GM10847 (cell line): Measurements from ENCODE around the gene ABCB11.

Experiments
- POLR2A ChIP-seq: IDR thresholded peaks from 2 replicates; pipeline ENCODE4 v1.6.1; 2011; ENCODE audit not compliant: insufficient read length; ENCODE audit errors: extremely low read depth

The ABCB11 gene

DNA sequence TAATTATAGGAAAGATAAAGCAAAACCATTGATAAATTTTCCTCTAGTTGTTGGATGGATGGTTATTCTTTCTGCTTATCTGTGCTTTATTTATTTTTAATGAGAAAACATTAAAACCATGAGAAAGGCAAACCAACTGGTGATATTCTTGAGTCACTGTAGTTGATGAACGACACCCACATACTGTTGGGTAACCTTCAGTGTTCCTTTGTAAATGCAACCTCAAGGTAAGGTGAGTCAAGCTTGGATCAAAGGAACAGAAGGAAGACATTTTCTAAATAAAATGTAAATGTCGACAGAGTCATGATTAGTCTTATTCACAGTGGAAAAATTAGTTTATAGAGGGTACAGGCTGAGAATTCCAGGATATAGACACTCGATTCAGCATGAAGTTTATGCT, 12.7 kb downstream of the ABCB11 start:
- no peak for TF ChIP-seq POLR2A

DNA sequence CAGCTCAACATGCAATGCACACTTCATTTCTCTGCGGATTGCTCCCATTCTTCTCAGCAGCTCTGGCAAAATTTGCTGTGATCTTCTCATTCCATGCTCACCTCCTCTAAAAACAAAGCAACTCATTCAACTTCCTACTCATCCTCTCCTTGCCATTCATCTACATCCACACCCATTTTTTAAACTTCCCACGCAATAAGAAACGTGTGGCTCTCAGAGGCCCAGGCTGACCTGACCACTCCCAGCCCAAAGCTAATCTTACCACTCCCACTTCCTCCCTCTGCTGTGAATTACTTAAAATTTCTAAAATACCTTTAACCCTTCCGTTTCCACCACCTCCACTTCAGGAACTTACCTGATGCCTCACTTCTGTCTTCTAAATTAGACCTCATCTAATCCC, 15.2 kb downstream of the ABCB11 start:
- TF ChIP-seq POLR2A: no peak

DNA sequence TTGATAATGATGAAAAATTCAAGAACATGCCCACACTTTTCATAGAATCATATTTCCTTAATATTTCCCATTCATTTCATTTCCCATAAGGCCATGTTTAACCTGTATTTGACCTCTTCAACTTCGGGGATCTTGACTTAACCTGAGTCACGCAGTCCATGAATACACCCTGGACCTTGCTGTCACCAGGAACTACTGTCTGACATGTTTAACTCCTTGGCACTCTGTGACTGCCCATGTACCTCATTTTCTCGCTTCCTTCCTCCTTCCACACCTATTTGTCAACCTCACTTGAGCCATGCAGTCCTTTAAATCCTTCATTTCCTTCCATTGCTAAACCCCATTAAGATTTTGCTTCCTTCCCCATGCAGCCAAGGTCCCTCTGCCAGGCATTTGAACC, 16.3 kb downstream of the ABCB11 start:
- TF ChIP-seq POLR2A: no peak

DNA sequence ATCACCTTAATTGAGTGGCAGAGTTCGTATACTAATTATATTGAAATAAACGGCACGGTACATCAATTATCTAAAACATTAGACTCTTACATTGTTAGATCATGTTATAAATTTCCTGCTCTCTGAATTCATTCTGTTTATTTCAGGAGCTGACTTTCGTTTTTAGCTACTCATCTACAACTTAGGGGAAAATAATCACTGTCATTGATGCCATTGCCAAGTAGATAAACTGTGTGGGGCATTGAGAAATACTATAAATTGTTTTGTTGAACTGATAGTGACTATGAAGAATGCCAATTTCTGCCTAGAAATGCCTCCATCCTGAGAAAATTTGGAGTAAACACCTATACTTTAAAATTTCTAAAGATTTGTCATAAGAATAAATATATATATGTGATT, 17.5 kb downstream of the ABCB11 start:
- no peak for TF ChIP-seq POLR2A

DNA sequence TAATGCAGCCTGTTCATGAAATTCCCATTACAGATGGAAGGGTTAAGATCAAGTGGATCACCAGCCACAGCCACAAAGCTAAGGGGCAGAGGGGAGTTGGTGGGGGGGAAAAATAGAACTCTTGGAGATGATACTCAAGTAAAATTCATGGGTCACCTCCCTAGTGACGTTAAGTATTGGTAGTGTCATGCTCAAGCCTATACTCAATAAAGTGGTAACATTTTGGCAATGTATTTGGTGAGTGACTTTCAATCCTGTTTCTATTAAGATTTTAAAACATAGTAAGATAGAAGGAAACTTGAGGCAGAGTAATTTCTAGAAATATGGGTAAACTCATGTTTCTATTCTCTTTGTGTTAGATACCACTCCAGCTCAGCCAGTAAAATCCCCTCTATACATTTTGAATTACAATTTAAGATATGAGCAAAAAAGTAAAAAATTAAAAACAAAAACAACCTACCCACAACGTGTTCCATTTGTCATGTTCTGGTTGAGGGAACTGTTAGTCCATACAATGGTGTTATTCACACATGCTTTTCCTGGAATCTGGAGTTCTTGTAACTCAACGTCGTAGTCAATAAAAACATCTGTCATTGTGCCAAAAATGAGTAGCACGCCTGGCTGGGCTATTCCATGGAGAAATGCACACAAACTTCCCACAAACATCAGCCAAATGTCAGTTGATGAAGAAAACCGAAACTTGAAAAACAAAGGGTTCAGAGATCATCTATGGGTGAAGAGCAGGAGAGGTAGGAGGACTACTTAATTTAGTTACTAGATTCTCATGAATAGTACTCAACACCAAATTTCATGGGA, 18.1 kb downstream of the ABCB11 start:
- TF ChIP-seq POLR2A: no peak

DNA sequence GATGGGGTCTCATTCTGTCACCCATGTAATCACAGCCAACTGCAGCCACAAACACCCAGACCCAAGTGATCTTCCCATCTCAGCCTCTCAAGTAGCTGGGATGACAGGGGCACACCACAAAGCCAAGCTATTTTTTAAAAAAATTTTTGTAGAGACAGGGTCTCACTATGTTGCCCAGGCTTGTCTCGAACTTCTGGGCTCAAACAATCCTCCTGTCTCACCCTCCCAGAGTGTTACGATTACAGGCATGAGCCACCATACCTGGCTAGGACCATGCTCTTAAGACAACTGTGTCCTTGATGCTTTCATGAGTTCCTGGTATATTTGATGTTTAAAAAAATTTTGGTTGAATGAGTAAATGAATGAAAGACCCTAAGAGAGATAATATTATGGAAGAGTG, 19.4 kb downstream of the ABCB11 start:
- TF ChIP-seq POLR2A: no peak

DNA sequence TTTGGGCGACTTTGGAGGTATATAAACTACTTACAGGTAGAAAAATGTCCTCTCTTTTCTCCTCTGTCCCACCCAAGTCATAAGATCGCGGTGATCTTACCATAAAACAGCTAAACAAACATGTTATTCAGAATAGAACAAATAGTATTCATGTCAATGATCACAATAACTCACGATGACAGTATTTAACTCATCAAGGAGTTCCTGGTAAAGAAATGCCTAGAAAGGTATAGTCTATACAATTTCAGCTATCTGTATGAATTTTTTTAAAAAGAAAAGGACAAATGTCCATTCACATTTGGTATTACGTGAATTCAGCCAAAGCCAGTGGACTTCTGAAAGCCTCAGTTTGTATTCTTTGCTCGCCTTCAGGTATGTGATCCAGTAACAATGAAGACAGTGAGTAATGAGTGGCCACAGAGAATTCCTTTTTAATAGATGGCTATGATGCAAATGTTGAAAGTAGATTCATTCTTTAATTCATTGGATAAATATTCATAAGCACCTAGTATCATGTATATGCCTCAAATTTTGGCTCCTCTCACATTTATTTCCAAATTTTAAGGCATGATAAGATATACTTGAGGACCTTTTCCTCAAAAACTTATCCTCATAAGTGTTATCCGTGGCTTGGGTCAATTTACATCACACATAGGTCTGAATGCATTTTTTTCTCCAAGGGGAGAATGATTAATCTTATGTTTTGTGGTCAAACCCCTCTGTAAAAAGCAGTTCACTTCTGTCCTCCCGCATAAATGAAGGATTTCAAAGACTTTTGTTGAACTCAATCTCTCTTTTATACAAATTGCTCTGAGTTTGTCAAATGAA, 20.3 kb downstream of the ABCB11 start:
- no peak for TF ChIP-seq POLR2A

DNA sequence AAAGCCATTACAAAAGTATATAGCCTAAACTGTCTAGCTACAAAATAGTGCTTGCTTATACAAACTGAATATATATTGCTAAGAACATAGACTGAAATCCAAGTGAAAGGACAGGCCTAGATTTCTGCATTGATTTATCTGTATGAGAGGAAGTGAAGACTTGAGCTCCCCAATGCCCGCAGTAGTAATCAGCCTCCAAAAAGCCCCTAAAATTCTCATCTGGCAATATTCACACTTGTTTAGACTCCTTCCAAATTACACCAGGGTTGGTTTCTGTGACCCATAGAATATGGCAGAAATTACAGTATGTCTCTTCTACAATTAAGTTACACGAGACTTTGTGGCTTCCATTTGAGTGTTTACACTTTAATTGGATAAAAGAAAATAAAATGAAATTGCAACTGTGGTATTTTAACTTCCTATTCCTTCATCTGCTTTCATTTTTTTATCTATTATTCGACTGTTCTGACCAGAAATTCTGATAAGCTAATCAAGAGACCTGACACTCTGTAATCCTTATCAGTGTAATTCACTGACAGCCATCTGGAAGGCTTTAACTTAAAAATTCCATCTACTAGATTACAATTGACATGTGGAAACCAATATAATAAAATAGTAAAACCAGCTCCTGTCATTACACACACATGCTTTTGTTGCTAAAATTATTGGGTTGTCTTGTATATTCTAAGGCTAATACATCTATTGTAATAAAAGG, 21.1 kb downstream of the ABCB11 start:
- TF ChIP-seq POLR2A: no peak

DNA sequence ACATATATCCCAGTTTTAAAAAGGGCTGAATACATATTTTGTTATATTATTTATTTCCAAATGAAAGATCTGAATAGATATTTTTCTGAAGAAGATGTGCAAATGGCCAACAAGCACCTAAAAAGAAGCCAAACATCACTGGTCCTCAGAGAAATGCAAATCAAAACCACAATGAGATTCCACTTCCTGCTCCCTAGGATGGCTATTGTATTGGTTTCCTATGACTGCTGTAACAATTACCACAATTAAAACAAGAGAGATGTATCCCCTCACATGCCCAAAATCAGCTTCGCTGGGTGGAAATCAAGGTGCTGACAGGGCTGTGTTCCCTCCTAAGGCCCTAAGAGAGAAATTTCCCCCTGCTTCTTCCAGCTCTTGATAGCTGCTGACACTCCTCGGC, 23.2 kb downstream of the ABCB11 start:
- no peak for TF ChIP-seq POLR2A

DNA sequence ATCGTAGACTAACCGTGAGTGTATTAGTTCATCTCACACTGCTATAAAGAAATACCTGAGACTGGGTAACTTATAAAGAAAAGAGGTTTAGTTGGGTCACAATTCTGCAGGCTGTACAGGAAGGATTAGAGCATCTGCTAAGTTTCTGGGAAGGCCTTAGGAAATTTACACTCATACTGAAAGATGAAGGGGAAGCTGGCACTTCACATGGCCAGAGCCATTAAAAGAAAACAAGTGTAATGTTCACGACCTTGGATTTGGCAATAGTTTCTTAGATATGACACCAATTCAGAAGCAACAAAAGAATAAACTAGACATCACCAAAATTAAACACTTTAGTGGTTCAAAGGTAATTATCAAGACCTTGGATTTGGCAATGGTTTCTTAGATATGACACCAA, 23.8 kb downstream of the ABCB11 start:
- TF ChIP-seq POLR2A: no peak

DNA sequence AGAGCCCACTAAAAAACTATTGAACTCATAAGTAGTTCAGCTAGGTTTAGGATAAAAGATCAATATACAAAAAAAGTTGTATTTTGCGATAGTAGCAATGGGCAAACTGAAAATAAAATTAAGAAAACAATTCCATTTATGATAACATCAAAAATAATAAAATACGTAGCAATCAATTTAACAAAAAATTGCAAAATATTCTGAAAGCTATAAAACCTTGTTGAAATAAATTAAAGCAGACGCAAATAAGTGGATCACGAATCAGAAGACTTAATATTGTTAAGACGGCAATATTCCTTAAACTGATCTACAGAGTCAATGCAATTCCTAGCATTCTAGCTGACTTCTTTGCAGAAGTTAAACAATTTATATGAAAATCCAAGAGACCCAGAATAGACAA, 24.5 kb downstream of the ABCB11 start:
- TF ChIP-seq POLR2A: no peak

DNA sequence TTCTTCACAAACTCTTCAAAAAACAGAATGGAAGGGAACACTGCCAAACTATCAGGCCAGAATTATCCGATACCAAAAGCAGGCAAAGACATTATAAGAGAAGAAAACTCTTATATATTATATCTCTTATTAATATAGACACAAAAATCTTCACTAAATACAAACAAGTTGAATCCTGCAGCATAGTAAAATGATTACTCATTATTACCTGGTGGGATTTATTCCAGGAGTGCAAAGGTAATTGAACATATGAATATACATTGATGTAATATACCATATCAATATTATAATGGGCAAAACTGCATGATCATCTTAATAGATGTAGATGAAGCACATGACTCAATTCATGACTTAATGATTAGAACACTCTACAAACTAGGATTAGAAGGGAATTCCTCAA, 25.1 kb downstream of the ABCB11 start:
- no peak for TF ChIP-seq POLR2A

DNA sequence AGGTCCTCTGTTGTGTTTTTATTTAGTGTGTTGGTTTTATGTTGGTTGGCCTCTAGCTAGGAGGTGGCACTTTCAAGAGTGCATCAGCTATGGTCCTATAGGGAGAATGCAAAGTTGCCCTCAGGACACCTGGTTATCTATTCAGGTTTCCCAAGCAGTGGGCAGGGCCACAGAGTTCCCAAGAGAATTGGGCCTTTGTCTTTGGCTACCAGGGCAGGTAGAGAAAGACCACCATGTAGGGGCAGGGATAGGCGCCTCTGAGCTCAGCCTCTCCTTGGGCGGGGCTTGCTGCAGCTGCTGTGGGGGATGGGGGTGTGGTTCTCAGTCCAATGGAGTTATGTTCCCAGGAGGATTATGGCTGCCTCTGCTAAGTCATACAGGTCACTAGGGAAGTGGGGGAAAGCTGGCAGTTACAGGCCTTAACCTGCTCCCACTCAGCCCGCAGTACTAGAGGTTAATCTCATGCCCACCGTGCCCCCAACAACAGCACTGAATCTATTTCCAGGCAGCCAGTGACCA, 26.0 kb downstream of the ABCB11 start:
- TF ChIP-seq POLR2A: no peak

DNA sequence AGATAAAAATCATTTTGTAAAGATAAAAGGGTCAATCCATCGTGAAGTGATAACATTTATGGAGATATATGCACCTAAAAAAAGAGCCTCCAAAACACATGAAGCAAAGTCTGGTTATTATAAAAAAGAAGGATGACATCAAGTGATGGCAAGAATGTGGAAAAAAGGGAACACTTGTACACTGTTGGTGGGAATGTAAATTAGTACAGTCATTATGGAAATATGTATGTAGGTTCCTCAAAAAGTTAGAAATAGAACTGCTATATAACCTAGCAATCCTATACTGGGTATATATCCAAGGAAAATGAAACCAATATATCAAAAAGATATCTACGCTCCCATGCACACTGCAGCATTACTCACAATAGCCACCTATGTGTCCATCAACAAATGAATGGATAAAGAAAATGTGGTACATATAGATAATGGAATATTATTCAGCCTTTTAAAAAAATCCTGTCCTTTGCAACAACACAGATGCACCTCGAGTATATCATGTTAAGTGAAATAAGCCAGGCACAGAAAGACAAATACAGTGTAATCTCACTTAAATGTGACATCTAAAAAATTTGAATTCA, 28.9 kb downstream of the ABCB11 start:
- no peak for TF ChIP-seq POLR2A

DNA sequence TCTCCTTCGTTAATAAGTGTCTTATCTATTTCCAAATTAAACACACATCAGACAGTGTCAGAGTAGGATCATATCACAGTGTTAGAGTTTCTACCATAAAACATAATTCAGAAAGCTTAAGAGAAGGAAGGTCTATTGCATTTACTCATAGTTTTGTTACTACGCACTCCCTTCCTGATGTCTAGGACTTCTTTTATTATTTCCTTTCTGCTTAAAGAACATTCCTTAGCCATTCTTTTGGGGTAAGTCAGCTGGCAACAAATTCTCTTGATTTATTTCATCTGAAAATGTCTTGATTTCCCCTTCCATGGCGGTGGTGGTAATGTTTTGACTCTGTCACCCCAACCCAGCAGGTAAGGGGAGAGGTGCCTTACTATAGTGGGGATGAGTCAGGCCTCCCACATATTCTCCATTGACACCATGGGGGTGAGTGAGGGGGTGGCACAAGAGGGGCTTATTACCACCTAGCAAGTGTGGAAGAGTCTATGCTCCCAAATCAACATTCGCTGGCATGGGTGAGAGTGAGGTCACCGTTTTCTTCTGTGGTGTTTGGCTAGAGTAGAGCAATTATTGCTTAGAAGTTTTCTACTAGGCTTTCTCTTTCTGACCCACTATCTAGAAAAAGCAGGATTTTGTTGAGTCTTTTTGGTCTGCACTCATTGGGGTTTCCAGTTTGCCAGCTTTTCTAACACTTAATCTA, 29.9 kb downstream of the ABCB11 start:
- no peak for TF ChIP-seq POLR2A

DNA sequence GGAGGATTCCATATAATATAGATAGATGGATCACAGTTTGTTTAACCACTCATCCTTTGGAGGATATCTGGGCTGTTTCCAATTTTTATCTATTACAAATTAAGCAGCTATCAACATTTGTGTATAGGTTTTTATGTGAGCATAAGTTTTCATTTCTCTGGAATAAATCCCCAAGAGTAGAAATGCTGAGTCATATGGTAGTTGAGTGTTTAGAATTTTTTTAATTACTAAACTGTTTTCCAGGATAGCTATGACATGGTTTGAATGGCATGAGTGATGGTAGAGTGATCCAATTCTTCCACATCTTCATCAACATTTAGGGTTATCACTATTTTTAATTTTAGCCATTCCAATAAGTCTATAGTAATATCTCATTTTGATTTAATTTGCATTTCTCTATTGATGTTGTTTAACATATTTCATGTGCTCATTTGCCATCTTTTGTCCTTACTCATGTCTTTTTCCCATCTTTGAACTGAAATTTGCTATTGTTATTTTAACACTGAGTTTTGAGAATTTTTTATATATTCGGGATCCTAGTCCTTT, 31.4 kb downstream of the ABCB11 start:
- TF ChIP-seq POLR2A: no peak
